T-helper 22 cell (primary cell): Measurements from ENCODE around the gene PRKCG.

Experiments used
- DNase-seq: peaks from one replicate; pipeline ENCODE4 v3.0.0-alpha.2; 2020; ENCODE audit warnings: low read depth

The PRKCG gene

GRCh38 chr19:53872762-53873161 is 9.2 kb upstream of the PRKCG start:
- DNase-seq: no peak

- DNase-seq: no peak
Measured at GRCh38 chr19:53873773-53874605, 8.0 kb upstream of the PRKCG start.

GRCh38 chr19:53874606-53874990 is 7.4 kb upstream of the PRKCG start:
- DNase-seq: no peak

- DNase-seq: no peak
Measured at GRCh38 chr19:53875602-53876325, 6.2 kb upstream of the PRKCG start.

GRCh38 chr19:53876651-53877224 is 5.3 kb upstream of the PRKCG start:
- no peak for DNase-seq

GRCh38 chr19:53877361-53877766 is 4.6 kb upstream of the PRKCG start:
- no peak for DNase-seq

- DNase-seq: no peak
Measured at GRCh38 chr19:53878776-53879139, 3.2 kb upstream of the PRKCG start.

GRCh38 chr19:53879140-53880081 is 2.6 kb upstream of the PRKCG start:
- DNase-seq: peak; percentile 49

- no peak for DNase-seq
Measured at GRCh38 chr19:53880711-53881481, 1.1 kb upstream of the PRKCG start.

GRCh38 chr19:53882391-53883050 is 524 bp downstream of the PRKCG start:
- DNase-seq: no peak

- no peak for DNase-seq
Measured at GRCh38 chr19:53883231-53883661, 1.2 kb downstream of the PRKCG start.

- DNase-seq: no peak
Measured at GRCh38 chr19:53883741-53884140, 1.7 kb downstream of the PRKCG start.

GRCh38 chr19:53884256-53884655 is 2.3 kb downstream of the PRKCG start:
- DNase-seq: no peak

- DNase-seq: no peak
Measured at GRCh38 chr19:53885036-53885435, 3.0 kb downstream of the PRKCG start.

GRCh38 chr19:53892301-53892980 is 10.4 kb downstream of the PRKCG start:
- no peak for DNase-seq

- no peak for DNase-seq
Measured at GRCh38 chr19:53892981-53893325, 11.0 kb downstream of the PRKCG start.

- no peak for DNase-seq
Measured at GRCh38 chr19:53894707-53895106, 12.7 kb downstream of the PRKCG start.

- DNase-seq: no peak
Measured at GRCh38 chr19:53896682-53897081, 14.7 kb downstream of the PRKCG start.

- no peak for DNase-seq
Measured at GRCh38 chr19:53897459-53897858, 15.5 kb downstream of the PRKCG start.

GRCh38 chr19:53898166-53898565 is 16.2 kb downstream of the PRKCG start:
- DNase-seq: no peak
